Measurements from ENCODE around the gene RPL7A. TPM values are rescaled to one million over a fixed set of nuclear protein-coding genes. Genes with fewer than 3 reads are reported as not detected.
"Not testable (repeated sequence)": the region's sequence is repeated elsewhere in the genome, so short reads cannot be mapped to it uniquely, and the experiment has no call there.

RPL7A gene
- total RNA-seq (2014; rRNA removed; shearing (Covaris generic)), result 3,575 and 3,860 TPM in 2 replicates

DNA sequence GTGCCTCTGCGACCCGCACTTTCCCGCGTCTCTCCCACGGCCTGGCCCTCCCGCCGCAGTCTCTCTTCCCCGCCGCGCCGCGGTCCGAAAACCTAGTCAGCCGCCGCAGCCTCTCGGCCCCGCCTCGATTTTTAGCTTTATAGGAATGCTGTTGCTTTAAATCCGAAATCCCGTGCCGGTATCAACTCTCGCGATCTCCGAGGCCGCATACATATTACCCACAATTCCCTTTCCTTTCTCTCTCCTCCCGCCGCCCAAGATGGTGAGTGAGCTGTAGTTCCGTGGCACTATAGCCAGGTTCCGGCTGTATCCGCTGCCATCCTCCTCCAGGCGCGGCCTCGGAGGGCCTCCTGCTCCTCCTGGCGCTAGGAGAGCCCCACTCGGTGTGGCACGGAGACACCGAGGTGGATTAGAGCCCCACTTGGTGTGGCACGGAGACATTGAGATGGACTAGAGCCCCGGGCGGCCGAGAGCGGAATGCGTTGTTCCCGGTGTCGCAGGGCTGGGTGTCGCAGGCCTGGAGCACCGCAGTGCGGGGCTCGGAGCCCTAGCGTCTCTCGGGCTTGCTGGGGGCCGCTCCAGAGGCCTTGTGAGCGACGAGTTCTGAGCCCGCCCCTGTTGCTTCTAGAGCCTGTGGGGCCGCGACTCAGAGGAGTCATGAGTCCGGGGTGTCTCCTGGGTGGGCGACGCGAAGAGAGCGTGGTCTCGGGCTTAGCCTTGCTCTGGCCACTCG lies at the start of gene RPL7A, which contains the start of gene MED22:
RPL7A (plus strand) TSS at position 234 of the 733 bp plus-strand sequence; CDS start at position 260, 26 bp downstream.
MED22 (minus strand) TSS at position 147 of the 733 bp plus-strand sequence. CDS start 1,469 bp downstream, outside the sequence.
- H3K27me3 ChIP-seq, result no peaks in the 10 kb centered on the region
- no peaks in the 10 kb centered on the region for H3K9me3 ChIP-seq (replicated peaks)
- H3K4me1 ChIP-seq, result peaks cover 9% of the 10 kb centered on the region; the same call in 1 of the 2 replicates
- peak; percentile 97 to 99 for DNase-seq
- H3K4me3 ChIP-seq, result peak within 1 kb of the TSS; percentile 100
- H3K36me3 ChIP-seq, result peaks cover 73% of the 10 kb centered on the region
- H3K27ac ChIP-seq, result peak within 1 kb of the TSS; percentile 97

DNA sequence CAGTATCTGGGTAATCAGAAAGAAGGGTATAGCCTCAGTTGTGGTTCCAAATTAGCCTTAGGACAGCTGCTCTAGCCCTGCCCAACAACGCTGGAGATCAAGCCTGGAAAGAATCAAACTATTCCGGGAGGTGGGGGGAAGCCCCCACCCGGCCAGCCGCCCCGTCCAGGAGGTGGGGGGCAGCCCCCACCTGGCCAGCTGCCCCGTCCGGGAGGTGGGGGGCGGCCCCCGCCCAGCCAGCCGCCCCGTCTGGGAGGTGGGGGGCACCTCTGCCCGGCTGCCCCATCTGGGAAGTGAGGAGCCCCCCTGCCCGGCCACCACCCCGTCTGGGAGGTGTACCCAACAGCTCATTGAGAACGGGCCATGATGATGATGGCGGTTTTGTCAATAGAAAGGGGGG lies 48.0 kb upstream of the RPL7A start:
- H3K36me3 ChIP-seq; DNase-seq; H3K27ac ChIP-seq; H3K4me3 ChIP-seq; H3K9me3 ChIP-seq (replicated peaks); H3K4me1 ChIP-seq: not testable (repeated sequence)
- peaks cover 26% of the 10 kb centered on the region for H3K27me3 ChIP-seq

DNA sequence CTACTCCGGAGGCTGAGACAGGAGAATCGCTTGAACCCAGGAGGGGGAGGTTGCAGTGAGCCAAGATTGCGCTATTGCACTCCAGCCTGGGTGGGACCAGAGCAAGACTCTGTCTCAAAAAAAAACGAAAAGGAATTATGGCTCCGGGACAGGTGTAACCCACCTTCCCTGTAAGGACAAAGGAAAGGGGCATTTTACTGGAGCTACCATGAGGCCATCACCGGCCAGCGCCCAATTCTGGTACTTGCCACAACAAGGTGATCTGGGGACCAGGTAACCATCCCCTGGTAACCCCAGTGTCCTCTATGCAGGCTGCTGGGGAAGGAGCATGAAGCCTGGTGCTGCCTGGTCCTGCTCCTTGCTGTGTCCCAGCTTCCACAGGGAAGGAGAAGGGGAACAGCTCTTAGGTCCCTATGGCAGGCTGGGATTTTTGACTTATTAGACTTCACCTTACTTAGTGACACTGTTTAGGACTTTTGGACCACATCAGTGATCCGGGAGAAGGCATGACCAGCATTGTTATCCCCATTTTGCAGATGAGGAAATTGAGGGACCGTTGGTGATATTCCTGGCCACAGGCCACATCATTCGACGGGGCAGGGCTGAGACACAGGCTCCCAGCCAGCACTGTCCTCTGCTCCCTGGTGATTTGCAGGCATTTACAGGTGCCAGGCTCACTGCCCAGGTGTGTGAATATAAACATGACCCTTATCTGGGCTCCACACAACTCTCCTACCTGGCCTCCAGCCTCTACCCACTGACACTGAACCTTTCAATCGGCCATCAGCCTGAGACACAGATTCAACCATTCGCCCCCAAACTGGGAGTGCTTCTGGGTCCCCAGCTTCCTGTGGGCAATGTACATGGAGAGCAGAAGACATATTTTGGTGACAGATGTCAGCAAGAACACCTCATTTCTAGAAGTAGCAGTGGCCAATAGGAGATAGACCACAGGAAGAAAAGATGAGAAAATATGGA lies 46.5 kb upstream of the RPL7A start:
- no peak overlapping the region for H3K27ac ChIP-seq
- no peaks in the 10 kb centered on the region for H3K9me3 ChIP-seq (replicated peaks)
- no peak overlapping the region for H3K4me3 ChIP-seq
- no peaks in the 10 kb centered on the region; the same call in 1 of the 2 replicates for H3K4me1 ChIP-seq
- DNase-seq, result no peak
- H3K36me3 ChIP-seq, result no peaks in the 10 kb centered on the region
- H3K27me3 ChIP-seq, result peaks cover 31% of the 10 kb centered on the region

DNA sequence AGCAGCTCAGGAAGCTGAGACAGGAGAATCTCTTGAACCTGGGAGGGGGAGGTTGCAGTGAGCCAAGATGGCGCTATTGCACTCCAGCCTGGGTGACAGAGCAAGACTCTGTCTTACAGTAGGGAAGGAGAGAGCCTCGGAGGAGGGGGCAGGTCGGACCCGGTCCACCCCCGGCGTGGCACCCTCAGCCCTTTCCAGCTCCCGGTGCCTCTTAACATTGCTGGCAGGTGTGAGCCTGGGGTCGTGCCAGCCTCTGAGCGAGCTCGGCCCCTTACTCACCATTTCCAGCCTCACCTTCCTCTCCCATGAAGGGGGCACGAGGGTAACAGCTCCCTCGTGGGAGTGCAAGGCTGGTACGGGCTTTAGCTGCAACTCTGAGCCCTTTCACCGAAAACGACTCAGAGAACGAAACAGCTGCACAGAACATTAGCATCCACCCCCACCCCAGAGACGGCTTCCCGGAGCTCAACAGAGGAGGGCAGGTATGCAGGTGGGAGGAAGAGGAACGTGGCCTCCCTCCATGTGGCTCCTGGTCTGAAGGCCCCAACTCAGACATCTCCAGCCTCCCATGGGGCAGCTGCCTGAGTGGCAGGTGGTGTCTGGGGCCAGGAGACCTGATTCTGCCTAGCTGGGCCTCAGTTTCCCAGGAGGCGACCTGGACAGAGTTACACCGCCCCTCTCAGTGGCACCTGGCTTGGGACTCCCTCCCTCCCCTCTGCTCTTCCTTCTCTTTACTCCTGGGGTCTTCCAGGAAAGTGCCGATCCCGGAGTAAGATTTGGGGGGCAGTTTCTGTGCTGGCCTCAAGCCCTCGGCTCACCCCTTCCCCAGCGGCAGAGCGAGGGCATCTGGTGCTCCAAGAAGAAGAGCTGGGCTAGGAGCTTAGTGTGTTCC lies 44.5 kb upstream of the RPL7A start:
- Histone ChIP-seq H3K9me3 (replicated peaks) (no peaks in the 10 kb centered on the region), H3K4me3 (no peak overlapping the region), H3K36me3 (no peaks in the 10 kb centered on the region), H3K27ac (no peak overlapping the region), H3K27me3 (peaks cover 38% of the 10 kb centered on the region), H3K4me1 (no peaks in the 10 kb centered on the region; the same call in 1 of the 2 replicates)
- no peak for DNase-seq

DNA sequence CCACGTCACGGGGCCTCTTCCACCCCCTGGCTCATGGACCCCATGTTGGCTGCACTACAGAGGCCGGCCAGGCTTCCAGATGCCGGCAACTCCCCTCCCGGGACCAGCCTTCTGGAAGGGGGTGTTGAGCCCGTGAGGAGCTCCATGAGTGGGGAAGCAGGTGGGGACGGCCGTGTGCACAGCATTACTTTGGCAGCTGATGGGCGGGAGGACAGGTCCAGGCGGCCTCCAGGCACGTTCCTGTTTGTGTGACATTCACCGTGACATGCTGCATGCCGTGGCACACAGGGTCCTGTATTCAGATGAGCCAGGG lies 43.9 kb upstream of the RPL7A start:
- H3K27me3 ChIP-seq, result peaks cover 35% of the 10 kb centered on the region
- no peak overlapping the region for H3K27ac ChIP-seq
- no peak for DNase-seq
- H3K9me3 ChIP-seq (replicated peaks), result no peaks in the 10 kb centered on the region; the same call in 1 of the 2 replicates
- no peaks in the 10 kb centered on the region; the same call in 1 of the 2 replicates for H3K4me1 ChIP-seq
- no peaks in the 10 kb centered on the region for H3K36me3 ChIP-seq
- no peak overlapping the region for H3K4me3 ChIP-seq

DNA sequence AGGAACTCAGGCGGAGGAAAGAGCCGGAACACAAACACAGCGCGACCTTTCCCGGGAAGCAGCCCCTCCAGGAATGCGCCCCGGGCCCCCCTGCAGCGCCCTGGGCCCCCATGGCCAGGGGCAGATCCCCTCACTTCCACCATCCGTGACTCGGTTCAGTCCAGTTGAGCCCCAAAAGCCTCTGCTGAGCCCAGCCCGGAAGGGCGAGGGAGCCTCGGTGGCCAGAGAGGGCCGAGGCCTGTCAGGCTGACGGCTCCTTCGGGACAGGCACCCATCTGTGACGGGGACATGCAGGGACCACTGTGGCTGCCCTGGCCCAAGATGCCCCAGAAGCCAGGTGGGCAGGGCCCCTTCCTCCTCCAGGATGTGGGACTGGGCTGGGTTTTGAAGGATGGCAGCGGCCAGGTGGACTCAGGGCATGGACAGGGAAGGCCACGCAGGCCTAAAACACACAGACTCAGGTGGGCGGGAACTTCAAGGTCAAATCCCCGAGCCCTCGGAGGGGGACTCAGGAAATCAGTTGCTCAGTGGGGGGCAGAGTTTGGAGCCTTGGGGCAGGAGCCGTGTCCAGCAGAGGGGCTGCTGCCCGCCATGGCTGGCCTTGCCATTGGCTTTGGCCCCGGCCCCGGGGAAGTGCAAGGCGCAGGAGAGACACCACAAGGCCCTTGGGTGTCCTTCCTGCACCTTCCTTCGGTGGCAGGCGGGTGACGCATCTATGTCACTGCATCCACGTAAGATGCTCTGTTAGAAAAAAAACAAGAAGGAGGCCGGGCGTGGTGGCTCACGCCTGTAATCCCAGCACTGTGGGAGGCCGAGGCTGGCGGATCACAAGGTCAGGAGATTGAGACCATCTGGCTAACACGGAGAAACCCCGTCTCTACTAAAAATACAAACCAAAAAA lies 43.3 kb upstream of the RPL7A start:
- Histone ChIP-seq H3K27me3 (peaks cover 33% of the 10 kb centered on the region), H3K4me3 (no peak overlapping the region), H3K36me3 (no peaks in the 10 kb centered on the region), H3K9me3 (replicated peaks) (no peaks in the 10 kb centered on the region; the same call in 1 of the 2 replicates), H3K4me1 (no peaks in the 10 kb centered on the region; the same call in 1 of the 2 replicates), H3K27ac (no peak overlapping the region)
- no peak for DNase-seq

DNA sequence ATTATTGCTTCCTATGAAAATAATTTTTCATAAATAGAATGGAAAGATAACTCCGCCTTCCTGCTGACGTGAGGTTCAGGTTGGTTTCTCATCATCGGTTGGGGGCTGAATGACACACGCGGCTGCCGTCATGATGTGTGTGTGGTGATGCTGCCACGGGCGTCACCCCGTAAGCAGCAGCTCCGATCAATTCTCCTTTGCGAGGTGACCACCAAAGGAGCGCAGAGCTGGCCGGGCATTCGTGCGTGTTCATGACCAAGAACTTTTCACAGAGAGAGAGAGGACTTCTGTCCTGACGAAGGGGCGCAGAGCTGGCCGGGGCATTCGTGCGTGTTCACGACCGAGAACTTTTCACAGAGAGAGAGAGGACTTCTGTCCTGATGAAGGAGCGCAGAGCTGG lies 42.3 kb upstream of the RPL7A start:
- Histone ChIP-seq H3K4me1 (no peaks in the 10 kb centered on the region; the same call in 1 of the 2 replicates), H3K4me3 (no peak overlapping the region), H3K27ac (no peak overlapping the region), H3K9me3 (replicated peaks) (no peaks in the 10 kb centered on the region; the same call in 1 of the 2 replicates), H3K36me3 (no peaks in the 10 kb centered on the region), H3K27me3 (peaks cover 33% of the 10 kb centered on the region)
- DNase-seq, result no peak

DNA sequence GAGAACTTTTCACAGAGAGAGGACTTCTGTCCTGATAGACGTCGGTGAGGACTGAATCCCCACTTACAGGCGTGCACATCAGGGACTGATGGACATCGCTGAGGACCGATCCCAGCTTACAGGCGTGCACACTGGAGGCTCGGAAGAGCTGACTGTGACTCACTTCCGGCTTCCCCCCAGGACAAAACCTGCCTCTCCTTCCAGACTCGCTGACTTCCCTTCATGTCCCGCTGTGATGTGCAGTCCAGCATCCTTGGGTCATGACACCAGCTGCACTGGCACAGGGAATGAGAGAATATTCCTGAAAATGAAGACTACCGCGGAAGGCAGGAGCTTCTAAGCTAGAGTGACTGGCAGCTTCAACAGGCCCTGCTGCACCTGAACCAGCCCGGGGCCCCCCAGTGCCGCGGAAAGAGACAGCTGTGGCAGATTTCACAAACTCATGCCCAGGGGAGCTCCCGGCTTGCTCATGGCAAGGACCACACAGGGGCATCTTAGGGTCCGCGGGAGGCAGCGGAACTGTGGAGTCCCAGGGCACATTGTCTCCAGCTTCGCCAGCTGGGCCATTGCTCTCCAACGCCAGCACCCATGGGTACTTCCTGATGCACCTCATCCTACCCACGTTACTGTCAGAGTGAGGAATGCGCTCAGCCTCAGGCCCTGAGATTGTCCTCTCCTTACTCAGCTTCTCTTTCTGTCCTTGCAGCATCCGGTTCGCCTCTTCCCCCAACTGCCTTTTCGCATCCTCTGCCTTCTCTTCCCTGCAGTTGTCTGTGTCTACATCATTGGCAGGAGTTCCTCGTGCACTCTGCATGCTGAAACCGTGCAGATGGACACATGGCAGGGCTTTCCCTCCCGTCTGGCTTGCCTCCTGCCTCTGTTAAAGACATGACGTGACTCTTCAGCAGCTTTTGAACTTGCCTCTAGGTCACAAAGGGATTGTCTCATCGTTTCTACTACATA lies 41.5 kb upstream of the RPL7A start:
- Histone ChIP-seq H3K4me3 (no peak overlapping the region), H3K27ac (no peak overlapping the region), H3K9me3 (replicated peaks) (no peaks in the 10 kb centered on the region; the same call in 1 of the 2 replicates), H3K36me3 (no peaks in the 10 kb centered on the region), H3K27me3 (peaks cover 33% of the 10 kb centered on the region), H3K4me1 (no peaks in the 10 kb centered on the region; the same call in 1 of the 2 replicates)
- no peak for DNase-seq

DNA sequence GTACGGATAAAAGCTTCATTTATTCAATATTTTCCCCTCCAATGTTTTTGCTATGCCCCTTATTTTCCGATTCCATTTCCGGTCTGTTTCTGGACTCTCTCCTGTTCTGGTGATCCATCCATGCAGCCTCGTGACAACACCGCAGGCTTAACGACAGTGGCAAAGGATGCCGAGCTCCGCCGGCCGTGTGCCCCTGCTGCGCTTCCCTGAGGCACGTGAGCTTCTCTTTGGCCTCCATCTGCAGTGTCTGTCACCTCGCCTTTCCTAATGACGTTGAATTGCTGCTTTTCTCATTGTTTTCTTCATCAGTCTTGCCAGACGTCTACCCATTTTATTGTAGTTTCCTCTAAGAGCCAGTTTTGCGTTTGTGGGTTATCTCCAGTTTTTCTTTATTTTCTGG lies 40.7 kb upstream of the RPL7A start:
- no peak for DNase-seq
- Histone ChIP-seq H3K27me3 (peaks cover 33% of the 10 kb centered on the region), H3K4me3 (no peak overlapping the region), H3K27ac (no peak overlapping the region), H3K4me1 (no peaks in the 10 kb centered on the region; the same call in 1 of the 2 replicates), H3K9me3 (replicated peaks) (no peaks in the 10 kb centered on the region; the same call in 1 of the 2 replicates), H3K36me3 (no peaks in the 10 kb centered on the region)

DNA sequence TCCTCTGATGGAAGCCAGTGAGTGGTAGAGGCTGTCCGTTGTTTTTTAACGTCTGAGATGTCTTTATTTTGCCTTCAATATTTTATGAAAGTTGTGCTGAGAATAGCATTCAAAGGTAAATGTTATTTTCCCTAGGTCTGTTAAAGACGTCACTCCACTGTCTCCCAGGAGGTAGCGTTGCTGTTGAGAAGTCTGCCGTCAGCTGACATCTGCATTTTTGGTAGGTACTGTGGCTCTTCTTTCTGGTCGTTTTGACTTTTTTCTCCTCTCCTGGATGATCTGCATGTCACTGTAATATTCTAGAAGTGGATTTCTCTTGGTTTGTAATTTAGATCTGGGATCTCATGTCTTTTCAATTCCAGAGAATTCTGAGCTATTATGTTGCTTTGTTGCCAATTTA lies 38.4 kb upstream of the RPL7A start:
- H3K36me3 ChIP-seq, result no peaks in the 10 kb centered on the region
- no peaks in the 10 kb centered on the region; the same call in 1 of the 2 replicates for H3K9me3 ChIP-seq (replicated peaks)
- peaks cover 20% of the 10 kb centered on the region; the same call in 1 of the 2 replicates for H3K27me3 ChIP-seq
- H3K4me3 ChIP-seq, result no peak overlapping the region
- no peaks in the 10 kb centered on the region; the same call in 1 of the 2 replicates for H3K4me1 ChIP-seq
- no peak overlapping the region for H3K27ac ChIP-seq
- DNase-seq, result no peak

DNA sequence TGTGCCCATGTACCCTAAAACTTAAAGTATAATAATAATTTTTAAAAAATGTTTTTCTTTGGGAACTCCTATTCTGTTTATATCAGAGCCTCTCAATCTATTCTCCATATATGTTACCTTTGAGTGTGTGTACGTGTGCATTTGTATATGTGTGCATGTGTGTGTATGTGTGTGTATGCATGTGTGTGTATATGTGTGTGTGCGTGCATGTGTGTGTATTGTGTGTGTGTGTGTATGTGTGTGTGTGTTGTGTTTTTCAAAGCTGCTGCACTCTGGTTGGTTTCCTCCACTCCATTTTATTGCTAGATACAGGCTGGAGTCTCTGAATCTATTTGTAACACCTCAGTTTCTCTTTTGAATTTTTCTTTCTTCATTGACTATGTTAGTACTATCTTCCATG lies 32.0 kb upstream of the RPL7A start:
- Histone ChIP-seq H3K9me3 (replicated peaks) (peaks cover 3% of the 10 kb centered on the region; the same call in 1 of the 2 replicates), H3K4me1 (no peaks in the 10 kb centered on the region), H3K27me3 (peaks cover 9% of the 10 kb centered on the region; the same call in 1 of the 2 replicates), H3K4me3 (no peak overlapping the region), H3K27ac (no peak overlapping the region), H3K36me3 (no peaks in the 10 kb centered on the region)
- no peak for DNase-seq

DNA sequence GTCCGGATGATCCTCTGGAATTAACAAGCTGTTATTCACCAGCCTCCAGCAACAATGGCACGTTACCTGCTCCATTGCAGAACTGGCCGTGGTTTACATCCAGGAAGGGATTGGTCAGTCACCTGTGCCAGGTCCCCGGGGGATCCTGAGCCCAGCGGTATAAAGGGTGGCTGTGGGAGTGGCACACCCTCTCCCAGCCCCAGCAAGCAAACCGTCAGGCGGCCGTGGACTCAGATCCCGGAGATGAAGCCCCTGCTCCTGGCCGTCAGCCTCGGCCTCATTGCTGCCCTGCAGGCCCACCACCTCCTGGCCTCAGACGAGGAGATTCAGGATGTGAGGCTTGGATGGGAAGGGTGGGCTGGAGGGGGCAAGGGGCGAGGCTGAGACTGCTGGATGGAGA lies 30.5 kb upstream of the RPL7A start:
- not testable (repeated sequence) for H3K27me3 ChIP-seq; H3K9me3 ChIP-seq (replicated peaks); H3K4me3 ChIP-seq; DNase-seq; H3K36me3 ChIP-seq; H3K4me1 ChIP-seq; H3K27ac ChIP-seq

All from SJCRH30 (cell line).